NCI-H2029 (cell line): ENCODE measurements around the gene LRRC2.
A peak's percentile ranks its signal among the peaks of the same experiment; 100 is the strongest.

Experiments used
- DNase-seq: peaks from one replicate; lab custom pipeline; 2025; lab: John Stamatoyannopoulos, UW

LRRC2 gene

DNA sequence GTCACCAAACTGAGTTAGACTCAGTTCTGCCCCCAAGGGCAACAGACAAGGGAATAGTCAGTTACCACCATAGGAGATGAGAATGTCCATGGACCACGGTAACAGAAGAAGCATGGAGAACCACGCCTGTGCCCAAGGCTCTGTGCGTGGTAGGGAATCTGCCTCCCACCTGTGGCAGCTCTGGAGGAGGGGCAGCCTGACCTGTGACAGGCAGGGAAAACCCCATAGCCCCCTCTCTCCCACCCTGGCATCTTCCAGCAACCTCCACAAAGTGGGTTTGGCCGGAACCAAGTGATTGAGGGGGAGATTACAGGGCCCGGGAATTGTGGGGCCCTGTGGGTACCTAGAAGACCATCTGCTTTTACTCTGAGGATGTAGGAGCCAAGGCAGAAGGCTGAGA lies 87.1 kb downstream of the LRRC2 start:
- DNase-seq = no peak

DNA sequence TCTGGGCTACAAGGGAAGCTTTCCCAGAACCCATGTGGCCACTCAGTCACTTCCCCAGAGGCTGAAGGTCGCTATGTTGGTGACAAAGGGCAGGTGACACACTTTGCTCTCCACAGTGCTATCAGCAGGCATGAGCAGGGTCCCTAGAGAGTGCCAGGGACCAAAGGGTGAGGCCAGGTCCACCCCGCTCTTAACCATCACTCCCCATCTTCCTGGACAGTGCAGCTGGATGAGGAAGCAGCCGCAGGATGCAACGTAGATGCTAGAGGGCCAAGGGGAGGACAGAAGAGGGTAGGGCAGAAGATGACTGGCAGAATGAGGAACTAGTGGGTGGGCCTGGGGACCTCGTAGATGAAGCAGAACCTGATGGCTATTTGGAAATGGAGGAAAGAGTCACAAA lies 87.8 kb downstream of the LRRC2 start:
- no peak for DNase-seq

DNA sequence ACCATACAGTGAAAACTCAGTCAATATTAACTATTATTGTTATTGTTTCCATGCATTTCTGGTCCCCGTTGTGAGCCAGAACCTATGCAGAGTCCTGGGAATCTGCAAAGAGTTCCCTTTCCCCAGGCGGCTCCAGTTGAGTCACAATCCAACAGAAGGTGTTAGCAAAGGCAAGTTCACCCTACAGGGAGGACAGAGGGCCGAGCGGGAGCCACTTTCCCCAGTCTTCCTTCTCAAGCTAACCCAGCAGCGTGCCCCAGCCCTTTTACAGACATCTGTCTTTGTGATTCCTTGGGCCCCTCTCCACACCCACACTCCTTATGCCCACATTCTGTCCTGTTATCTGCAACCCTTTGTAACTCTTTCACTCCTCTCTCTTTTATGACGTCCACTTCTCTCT lies 88.3 kb downstream of the LRRC2 start:
- DNase-seq = no peak

DNA sequence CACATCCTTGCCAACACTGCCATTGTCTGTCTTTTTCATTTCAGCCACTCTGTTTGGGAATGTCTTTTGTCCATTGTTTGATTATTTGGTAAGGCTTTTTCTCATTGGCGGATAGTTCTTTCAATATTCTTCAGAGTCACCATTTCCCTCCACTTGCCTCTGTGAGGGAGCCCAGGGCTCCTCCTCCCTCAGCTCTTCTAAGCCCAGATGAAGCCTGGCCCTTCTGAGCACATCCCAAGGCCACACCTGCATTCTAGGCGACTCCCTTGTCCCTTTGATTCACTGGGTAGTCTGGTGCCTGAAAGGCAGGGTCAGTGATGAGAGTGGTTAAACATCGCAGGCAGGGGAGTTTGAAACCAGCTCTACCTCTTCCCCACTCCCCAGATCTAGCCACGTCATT lies 89.0 kb downstream of the LRRC2 start:
- no peak for DNase-seq

DNA sequence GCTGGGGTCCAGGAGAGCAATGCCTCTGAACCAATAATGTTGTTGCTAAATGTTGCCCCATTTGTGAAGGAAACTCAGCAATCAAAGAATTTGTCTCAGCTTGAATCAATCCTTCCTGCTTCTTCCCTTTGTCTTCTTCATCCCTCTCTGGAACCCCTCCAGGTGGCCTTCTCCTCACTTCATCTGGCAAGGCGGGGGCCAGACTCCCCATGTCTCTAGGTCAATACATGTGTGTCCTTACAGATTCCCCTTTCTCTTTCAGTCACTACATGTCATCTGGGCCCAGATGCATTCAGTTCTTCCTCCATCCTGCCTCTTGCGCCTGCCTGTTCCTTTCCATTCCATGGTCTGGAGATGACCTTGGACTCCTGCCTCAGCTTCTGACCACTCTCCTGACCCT lies 93.4 kb downstream of the LRRC2 start:
- DNase-seq = no peak

DNA sequence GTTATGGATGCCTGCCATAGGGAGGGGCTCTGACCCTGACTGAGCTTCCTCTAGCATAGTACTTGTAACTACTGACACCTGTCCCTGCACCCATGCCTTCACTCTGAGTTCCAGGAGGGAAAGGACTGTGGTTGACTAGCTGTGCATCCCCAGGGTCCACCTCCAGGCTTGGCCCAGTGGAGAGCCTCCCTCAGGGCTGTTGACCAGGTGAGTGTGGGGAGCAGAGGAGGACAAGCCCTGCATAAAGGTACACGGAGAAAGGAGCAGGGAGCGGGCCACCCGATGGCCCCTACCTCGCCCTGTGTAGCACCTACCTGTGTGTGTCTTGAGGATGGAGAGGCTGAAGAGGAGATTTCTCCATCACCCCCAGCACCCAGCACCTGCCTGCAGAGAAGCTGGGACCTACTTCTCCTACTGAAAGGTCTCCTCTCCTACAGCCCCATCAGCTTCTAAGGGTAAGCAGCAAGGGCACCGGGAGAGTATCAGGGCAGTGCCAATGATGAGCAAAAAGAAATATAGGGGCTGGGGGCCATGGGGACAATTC lies 94.7 kb downstream of the LRRC2 start:
- DNase-seq = no peak

DNA sequence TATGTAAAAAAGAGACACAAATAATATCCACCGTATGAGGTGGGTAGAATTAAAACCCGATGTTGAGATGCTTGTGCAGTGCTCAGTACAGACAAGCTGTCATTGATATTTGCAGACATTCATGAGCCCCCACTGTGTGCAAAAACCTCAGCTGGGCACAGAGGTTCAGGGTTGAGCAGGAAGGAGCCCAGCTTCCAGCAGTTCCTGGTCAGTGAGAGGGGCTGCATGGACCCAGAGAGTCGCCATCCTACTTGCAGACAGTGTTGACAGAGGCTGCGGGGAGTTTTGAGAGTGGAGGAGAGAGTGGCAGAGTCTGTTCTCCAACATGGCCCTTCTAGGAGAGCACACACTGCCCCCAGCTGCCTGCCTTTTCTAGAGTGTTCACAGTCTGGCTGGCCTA lies 95.3 kb downstream of the LRRC2 start:
- no peak for DNase-seq

DNA sequence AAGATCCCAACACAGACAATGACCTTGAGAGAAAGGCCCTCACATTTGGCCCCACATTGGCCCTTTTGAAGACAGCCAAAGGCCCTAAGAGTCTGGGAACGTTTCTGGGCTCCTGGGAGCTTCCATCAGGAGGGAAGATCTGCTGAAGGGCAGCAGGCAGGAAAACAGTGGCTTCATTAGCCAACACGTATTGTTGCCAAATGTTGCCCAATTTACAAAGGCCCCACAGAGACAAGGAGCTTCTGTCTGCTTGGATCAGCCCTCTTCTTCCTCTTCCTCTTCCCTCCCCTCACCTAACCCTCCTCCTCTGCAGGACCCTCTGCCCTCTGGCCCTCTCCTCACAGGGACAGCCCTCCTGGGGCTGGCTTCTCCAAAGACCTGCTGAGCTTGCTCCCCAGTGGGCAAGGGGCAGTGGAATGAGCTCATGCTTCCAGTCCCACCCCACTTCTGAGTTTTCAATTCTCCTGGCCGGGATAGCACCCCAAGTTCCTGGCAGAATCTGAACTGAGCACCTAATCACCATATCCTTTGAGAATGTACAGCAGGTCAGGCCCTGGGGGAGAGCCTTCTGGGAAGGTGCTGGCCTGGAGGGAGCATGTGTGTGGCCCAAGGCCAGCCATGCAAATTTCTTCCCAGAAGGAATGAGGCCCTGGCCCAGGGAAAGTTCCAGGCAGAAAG lies 96.3 kb downstream of the LRRC2 start:
- no peak for DNase-seq

DNA sequence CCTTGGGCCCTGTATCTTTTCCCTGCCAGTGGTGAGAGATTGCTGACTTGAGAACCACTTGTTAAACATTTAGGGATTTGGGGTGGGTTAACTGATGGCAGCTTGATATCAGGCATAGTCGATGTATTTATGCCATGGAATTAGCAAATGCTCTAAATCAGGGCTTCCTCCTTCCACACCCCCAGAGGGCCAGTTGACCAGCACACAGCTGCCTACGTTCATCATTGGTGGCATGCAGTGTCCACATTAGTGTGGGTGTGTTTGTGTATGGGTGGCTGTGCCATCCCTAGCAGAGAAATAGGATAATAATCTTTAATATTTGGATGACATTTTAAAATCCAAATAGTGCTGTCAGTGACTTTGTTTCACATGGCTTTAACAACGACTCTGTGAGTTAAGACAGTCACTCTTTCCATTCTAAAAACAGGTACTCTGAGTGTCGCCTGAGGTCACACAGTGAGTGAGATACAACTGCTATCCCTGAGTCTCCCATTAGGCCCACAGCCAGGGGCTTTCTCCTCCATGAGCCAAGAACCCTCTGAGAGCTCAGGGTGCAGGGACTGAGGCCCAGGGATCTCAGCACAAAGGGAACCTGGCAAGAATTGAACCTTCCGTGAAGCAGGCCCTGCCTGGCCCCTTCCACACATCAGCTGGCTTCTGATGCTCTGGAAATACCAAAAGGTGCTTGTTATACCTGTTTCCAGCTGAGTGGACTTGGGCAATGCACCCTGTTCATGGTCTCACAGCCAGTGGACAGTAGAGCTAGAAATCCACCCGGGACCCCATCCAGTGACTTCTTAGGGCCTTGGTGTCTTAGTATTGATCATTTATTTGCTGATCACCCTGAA lies 97.1 kb downstream of the LRRC2 start:
- DNase-seq = no peak

DNA sequence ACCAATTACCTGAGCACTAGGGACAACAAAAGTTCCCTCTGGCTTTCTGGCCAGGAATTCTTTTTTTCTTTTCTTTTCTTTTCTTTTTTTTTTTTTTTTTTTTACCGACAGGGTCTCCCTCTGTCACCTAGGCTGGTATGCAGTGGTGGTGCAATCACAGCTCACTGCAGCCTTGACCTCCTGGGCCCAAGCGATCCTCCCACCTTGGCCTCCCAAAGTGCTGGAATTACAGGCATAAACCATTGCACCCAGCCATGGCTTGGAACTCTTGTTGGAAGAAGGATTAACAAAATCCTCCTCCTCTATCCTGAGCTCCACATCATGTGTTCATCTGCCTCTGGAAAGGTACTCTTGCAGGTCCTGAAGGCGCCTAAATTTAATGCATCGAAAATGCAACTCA lies 98.5 kb downstream of the LRRC2 start:
- DNase-seq = no peak

DNA sequence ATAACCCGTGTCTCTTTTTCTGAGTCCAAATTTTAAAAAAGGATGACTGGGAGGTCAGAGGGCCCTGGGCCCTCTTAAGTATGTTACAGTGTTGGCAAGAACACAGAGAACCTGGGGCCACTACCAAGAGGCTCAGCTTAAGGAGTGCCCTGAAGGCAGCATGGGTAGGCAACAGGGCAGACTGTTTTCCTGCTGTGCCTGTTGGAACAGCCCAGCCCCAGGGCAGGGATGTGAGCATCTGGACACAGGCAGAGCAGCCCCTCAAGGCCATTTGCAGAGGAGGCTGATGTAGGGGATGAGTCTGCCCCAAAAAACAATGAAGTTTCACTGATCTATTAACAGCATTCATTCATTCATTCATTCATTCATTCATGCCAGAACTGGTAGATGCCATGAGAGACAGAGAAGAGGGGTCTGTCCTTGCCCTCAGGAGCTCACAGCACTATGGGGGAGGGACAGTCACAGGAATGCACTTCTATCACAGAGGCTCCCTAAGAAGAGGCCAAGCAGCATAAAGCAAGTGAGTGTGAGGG lies 99.2 kb downstream of the LRRC2 start:
- DNase-seq = no peak

DNA sequence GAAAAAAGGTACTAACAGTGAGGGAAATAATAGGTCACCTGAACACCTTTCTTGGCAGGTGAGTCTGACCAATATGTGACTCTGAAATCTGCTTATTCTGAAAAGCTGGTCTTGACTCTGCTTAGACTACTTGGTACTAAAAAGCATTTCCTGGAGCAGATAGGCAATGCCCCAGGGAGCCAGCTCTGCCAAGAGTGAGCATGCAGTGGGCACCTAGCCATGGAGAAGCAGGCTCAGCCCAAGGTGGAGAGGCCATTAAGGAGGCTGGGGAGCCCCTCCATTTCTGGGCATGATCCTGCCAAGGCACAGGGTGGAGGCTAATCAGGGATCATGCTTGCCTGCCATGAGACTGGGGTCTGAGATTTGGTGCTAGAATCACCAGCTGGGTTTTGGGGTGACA lies 99.8 kb downstream of the LRRC2 start:
- DNase-seq = peak; percentile 54
